HG03045 (cell line): ENCODE data around the gene GPS2.

Experiments
- ATAC-seq: cut with Tn5 transposase; IDR thresholded peaks from one replicate; pipeline ENCODE4 v1.9.1; 2021; ENCODE audit warnings: mild to moderate bottlenecking, moderate library complexity; ENCODE audit not compliant: unreplicated experiment

GPS2 gene

DNA sequence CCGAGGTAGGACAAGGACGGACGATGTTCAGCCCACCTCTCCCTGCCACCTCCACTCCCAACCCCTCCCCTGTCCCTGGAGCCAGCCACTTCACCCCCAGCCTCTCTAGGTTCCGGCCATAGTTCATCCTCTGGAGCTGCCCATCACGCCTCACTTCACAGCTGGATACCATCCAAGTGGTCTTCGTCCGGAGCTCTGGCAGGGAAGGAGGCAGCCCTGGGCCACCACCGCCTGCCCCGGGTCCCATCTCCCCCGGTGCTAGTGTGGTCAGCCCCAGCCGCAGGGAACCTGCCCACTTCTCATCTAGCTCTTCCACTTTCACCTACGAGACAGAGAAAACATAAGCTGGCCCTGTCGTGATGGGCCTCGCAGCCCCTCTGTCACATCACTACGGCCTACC is 6.3 kb upstream of the GPS2 start:
- no peak for ATAC-seq

DNA sequence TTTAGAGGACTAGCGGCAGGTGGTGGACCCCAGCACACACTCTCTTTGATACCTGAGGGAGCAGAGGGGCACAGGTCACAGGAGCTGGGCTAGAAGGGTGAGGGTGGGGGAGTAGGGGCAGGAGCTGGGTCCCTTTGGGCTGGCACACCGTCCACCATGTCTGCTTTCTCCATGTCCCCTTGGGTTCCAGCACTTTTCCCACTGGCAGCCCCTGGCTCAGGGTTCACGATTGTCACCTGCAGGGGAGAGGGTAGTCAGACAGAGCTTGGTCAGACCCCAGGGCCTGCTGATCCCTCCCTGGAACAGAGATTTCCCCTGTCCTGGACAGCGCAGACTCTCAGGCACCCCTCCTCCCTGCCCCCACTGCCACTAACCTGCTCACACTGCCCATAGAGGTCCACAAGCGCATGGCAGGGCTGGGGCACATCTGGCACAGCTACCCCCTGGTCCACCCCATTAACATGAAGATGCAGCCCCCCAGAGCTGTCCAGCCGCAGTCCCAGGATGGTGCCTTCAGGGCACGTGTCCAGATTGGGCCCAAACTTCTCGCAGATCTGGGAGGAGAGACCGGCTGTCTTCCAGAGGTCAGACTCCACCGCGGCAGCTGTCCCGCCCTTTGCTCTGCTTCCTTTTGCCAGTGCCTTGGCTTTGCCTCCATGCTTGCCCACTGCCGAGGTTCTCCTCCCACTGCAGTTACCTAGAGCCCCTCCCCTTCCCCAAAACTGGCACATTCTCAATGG is 3.1 kb upstream of the GPS2 start:
- no peak for ATAC-seq

DNA sequence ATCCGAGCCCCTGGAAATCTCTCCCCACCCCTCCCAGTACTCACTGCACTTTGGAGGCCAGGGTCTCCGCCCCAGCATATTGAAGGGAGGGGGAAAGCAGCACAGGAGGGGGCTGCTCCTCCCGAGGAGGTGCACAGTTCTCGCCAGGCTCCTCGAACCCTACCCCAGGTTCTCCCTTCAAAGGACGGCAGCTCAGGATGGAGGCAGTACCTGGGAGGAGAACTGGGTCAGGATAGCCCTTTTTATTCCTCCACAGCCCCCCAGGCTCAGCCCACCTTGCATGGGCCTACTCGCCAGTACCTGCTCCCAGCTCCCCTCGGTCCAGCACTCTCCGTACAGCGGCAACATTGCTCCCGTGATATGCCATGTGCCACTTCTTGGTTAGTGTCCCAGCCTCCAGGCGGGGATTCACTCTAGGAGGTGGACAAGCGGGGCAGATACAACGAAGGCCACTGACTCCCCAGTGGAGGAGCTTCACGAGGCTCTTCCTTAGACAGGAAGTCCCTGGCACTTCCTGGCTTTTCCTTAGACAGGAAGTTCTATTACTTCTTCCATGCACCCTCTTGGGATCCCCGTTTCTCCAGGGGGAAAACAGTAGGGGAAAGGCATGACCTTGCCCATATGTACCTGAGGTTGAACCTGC is 2.1 kb upstream of the GPS2 start:
- no peak for ATAC-seq

DNA sequence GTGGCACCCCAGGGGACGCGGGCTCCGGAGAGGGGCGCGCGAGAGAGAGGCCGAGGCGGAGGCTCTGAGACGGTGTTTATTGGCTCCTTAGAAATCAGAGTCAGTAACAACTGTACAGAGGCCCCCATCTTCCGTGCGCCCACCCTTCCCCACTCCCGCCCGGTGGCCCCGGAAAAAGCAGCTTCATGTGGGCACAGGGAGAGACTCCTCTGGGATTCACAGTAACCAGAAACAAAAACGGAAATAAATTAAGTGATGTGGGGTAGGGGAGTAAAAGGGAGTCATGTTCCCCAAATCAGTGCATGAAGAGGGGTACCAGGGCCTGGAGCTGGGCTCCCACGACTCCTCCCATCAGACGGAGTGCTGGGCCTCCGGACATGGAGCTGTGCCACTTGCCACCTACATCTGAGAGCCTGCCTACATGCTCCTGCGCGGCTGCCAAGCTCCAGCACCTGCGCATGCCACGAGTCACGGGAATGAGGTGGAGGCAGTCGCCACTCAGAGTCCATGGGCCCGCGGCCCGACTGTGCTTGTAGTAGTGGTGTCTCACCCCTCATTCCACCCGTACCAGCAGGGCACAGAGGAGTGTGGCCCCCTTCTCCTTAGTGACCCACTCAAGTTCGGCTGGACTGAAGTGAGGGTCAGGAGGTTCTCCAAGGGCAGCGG is 543 bp upstream of the GPS2 start:
- ATAC-seq: no peak

DNA sequence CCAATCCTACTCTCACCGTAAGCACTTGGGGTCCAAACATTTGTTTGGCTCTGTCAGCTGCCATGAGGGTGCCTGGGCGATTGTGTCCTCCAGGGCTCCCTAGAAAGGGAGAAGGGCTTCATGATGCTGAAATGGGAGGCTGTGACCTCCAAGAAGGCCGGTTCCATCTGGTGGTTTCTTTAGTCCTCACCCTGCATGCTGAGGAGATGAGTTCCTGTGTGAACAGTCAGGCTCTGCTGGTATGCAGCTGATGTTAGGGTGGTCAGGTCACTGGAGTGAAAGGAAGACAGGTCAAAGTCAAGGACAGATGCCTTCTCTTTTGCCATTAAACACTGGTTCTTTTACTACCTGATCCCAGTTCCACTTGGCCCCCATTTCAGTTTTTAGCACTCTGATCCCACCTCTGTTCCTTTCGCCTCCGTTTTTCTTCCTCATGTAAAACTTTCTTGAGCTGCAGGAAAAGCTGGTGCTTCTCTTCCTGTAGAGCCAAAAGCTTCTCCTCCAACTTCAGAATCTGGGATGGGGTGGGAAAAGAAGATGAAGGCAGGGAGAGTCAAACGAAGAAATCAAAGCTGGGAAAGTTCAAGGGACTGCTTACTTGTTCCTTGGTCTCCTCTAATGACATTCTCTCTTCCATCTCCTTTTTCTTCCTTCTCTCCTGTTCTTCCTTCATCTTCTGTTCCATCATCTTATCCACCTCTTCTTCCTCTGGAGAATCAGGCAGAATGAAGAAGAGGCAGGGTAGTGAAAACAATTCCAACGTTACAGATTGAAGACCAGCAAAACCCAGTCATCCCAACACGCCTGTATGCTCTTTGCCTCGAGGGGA is 1.1 kb downstream of the GPS2 start:
- ATAC-seq: no peak

DNA sequence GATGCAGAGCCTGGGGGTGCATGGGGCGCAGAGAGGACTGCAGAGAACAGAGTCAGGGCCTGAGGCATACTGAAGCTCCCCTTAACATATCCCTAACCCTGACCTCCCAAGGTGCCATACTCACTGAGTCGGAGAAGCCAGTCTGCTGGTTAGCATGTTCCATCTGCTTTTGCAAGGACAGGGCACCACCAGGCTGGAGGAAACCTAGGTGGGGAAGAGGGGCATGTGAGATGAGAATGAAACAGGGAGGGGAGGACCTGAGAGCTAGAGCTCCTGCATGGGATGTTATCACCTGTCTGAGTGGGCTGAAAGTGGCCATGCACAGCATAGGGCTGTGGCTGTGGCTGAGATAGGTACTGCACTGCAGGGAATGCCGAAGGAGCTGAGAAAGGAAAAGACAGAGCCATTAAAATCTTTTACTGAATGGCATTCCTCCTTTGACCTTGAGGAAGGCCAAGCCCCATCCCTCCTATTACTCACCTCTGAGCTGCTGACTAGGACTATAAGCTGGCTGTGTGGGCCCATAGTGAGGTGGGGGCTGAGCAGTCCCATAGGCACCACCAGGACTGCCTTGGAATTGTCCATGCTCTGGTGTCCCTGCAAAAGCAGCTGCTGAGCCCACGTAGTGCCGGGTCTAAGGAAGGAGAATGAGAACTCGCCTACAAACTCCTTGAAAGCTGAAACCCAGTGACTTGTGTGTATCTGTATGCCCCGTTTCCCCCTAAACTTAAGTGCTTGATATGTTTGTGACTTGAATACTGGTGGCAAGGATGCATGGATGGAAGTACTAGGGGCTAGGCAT is 1.9 kb downstream of the GPS2 start:
- ATAC-seq: no peak

DNA sequence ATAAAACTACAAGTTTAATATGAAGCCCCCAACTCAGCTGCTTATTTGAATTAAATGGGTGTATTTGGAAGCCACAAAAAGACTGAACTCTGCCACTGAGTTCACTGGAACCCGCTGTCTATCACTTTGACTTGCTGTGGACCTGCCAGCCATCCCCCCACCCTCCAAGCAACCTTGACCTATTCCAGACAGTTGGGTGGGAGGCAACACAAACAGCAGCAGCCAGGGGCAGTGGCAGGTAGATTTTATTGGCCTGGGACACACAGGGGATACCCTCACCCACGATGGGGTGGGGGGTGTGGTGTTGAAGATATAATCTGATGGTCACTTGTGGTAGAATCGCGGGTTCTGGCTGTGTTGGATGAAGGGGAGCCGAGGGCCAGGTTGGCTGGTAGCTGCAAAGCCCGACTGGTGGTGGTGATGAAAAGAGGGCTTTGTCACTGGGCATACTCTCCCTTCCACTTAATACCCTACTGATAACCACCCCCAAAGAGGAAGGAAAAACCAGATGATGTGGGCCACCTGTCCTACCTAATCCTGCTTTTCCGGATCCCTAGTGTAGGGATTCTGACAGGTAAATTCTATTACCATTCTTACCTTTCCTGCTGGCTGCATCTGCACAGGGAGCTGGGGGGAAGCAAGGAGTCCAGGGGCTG is 2.6 kb downstream of the GPS2 start:
- no peak for ATAC-seq

DNA sequence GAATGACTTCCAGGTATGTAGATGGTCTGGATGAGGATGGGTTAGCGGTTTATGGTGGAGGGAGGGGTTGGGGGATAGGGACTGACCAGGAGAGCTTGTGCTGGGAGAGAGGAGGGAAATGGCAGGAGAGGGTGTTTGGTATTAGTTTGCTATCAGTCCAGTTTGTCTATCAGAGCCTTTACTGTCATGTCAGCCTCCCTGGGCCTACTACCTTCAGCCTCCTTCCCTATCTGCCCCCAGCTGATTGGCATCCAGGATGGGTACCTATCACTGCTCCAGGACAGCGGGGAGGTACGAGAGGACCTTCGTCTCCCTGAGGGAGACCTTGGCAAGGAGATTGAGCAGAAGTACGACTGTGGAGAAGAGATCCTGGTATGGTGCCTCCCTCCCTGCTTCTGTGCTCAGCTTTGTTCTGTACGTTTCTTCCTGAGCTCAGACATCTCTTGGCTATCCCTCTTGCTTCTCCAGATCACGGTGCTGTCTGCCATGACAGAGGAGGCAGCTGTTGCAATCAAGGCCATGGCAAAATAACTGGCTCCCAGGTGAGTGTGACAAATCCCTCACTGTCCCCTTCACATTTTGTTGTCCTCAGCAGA is 4.0 kb downstream of the GPS2 start:
- ATAC-seq: no peak

DNA sequence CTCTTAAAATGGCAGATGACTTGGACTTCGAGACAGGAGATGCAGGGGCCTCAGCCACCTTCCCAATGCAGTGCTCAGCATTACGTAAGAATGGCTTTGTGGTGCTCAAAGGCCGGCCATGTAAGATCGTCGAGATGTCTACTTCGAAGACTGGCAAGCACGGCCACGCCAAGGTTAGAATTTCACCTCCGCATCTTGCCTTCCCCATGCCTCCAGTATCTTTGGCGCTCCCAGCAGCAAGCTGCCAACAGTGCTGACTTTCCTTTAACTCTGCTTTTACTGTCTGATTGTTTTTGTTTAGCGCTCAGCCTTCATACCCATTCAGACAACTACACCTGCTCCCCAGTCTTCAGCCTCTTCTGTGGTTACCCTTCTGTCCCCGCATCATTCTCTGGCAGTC is 5.5 kb downstream of the GPS2 start:
- no peak for ATAC-seq

DNA sequence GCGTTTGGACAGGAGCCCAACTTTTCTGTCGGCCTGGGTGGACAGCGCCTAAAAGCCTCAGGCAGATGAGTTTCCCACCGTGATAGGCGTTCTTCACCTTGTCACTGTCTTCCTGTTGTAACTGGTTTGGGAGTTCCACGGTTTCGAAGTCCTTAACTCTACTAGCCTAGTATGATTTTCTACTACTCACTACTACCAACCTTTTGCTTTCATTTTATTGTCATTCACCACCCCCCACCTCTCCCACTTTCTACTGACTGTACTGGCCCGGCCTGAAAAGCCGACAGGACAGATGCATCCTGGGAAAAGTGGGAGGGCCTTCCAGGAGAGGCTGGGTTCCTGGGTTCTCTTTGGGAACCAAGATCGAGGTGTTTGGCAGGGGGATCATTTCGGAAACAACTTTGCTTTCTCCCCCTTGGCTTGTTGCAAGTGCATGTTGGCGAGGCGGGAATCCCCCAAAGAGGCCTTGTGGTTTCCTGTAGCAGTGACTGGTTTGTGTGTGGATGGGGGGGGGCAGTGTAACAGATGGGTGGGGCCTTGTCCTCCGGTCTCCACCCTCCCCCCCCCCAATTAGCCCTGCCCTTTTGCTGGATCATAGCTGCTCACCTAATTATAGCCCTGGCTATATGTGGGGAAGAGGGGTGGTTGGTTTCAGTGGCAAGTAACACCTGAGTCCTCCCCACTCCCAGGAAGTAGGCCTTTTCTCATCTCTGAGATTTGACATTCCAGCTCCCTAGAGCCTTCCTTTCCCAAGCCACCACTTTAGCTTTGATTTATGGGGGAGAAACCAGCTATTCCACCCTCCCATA is 6.3 kb downstream of the GPS2 start:
- no peak for ATAC-seq

DNA sequence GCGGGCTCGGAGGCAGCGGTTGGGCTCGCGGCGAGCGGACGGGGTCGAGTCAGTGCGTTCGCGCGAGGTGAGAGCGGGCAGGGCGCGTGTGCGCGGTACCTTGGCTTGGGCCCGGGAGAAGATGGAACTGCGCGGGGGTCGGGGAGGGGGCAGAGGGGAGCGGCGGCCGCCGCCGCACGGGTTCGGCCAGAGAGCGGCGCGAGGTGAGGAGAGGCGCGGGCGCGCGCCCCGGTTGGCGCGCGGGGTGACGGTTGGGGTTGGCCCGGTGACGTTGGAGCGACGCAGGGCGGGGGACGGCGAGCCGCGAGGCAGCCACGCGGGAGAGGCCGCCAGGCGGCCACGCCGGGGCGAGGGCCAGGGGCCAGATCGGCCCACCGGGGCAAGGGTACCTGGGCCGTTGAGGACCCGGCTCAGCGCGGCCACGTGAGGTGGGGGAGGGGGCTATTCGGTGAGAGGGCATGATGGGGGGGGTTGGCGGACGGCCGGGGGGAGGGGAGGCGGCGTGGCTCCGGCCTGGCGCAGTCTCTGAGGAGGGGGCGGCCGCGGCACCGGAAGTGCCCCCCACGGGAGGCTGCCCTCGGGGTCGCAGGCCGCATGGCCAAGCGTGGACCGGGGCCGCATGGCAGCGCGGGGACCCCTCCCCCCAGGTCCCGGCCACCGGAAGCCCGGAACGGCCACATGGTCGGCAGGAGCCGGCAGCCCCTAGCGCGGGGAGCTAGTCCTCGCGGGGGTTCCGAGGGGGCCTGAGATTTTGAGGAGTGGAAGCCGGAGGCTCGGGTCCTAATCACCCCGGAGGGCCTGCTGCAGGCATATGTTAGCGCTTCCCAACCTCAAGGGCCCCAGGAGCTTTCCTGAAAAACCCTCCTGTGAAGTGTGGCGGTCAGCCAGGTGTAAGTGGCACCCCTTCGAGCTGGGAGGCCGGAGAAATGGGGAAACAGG is 7.2 kb downstream of the GPS2 start:
- ATAC-seq: peak; percentile 6

DNA sequence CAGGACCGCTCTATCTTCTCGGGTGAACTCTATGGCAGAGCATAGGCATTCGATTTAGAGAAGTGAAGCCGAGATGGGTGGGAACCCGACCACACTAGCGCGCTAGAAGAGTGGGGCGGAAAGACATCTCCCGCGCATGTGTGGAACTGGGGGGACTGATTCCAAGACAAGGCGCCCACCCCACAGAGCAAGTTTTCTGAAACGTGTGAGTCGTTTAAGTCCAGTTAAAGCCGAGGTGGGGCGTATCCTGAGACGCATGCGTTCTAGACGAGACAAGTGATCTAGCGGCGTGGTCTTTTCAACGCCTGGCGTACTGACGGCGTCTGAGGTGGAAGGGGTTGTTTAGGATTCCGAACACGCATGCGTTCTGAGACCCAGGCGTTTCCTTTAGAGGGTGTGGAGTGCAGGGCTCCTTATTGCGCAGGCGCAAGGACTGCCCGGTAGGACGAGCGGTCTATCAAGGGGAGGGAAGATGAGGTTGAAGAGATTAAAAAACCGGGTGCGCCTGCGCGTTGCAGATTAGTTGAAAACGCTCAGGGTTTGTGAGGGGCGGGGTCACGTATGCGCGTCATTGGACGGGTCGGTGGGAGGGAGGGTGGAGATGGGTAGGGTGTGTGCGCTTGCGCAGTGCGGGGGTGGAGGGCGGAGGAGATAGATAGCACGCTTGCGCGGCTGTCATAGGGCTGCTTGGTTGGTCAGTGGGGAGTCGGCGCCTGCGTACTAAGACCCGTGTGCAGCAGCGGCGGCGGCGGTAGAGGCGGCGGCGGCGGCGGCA is 8.1 kb downstream of the GPS2 start, which contains the start of gene EIF5A:
EIF5A (plus strand) TSS at position 718 of the 775 bp plus-strand sequence. CDS start 2,008 bp downstream, outside the sequence.
- peak; percentile 64 for ATAC-seq

DNA sequence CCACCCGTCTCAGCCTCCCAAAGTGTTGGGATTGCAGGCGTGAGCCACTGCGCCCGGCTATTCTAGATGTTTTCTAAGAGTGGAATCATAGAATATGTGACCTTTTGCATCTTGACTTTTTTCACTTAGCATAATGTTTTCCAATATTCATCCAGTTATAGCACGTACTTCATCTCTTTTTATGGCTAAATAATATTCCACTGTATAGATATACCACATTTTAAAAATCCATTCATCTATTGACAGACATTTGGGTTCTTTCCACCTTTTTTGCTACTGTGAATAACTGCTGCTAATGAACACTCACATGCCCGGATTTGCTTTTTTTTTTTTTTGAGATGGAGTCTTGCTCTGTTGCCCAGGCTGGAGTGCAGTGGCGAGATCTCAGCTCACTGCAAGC is 11.0 kb downstream of the GPS2 start:
- no peak for ATAC-seq

DNA sequence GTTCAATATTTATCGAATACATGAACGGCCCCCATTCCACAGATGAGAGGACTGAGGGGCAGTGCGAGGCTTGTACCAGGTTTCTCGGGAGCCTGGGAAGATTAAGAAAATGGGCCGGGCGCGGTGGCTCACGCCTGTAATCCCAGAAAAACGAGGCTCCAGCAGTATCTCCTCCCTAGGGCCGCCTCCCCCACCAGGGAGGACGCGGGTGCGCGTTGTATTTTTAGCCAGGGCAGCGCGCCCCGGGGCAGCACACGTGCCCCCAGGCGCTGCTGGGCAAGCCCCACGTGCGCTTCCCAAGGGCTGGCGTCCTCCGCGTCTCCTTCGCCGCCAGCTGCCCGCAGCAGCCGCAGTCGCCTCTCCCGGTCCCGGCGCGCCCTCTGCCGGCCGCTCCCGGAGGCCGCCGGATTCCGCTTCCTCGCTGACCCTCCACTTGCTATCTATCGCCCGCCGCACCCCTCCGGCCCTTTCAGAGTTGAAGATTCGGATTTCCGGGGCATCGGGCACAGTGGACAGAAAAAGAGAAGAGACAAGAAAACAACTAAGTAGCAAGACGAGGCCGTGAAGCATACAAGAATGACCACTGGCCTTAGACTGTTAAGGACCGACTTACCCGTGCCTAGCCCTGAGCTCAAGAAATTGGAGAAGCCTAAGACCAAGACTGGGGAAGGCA is 18.8 kb downstream of the GPS2 start:
- no peak for ATAC-seq

DNA sequence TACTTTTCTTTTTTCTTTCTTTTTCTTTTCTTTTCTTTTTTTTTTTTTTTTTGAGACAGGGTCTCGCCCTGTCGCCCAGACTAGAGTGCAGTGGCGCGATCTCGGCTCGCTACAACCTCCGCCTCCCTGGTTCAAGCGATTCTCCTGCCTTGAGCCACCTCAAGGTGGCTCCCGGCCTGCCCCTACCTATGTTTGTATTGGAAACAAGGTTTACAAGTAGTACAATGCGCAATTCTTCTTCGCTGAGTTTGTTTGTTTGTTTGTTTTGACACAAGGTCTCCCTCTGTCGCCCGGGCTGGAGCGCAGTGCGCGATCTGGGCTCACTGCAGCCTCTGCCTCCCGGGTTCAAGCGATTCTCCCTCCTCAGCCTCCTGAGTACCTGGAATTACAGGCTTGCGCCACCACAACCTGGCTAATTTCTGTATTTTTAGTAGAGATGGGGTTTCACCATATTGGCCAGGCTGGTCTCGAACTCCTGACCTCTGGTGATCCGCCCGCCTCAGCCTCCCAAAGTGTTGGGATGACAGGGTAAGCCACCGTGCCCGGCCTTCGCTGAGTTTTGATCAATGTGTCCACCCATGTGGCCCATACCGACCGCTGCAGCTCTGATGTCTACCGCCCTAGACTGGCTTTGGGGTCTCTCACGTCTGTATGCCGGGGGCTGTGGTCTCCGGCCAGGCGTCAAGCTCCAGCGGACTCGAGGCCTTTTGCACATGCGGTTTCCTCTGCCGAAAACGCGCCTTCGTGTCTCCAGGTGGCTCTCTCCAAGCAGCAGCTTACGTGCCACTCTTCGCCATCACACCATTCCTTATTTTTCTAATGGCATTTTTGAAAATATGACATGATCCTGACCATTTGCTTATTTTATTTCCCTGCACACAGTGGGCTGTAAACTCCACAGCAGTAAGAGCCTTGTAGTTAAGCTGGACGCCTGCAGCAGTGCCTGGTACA is 19.7 kb downstream of the GPS2 start:
- ATAC-seq: no peak
